Adipocyte (in vitro differentiated cells): Measurements from ENCODE around the gene RBFOX2.
A peak's percentile ranks its signal among the peaks of the same experiment; 100 is the strongest.
"Not testable (repeated sequence)": the region's sequence is repeated elsewhere in the genome, so short reads cannot be mapped to it uniquely, and the experiment has no call there.

Experiments used
- DNase-seq: peaks from one replicate; pipeline ENCODE4 v3.0.0-alpha.2; 2015; ENCODE audit warnings: low read depth
- H3K27me3 ChIP-seq: replicated peaks from 2 replicates; pipeline ENCODE4 v1.7.0; 2013; ENCODE audit warnings: mild to moderate bottlenecking, low read length, moderate library complexity; ENCODE audit not compliant: control insufficient read depth, insufficient read depth
- H3K36me3 ChIP-seq: 2 replicates; pipeline ENCODE4 v1.7.0; 2013; ENCODE audit warnings: low read length, mild to moderate bottlenecking, moderate library complexity; ENCODE audit not compliant: control insufficient read depth, insufficient read depth, severe bottlenecking
- H3K4me1 ChIP-seq: 2 replicates; pipeline ENCODE4 v1.7.0; 2013; ENCODE audit warnings: mild to moderate bottlenecking, low read length, moderate library complexity; ENCODE audit not compliant: control insufficient read depth, insufficient read depth
- H3K4me3 ChIP-seq: 2 replicates; pipeline ENCODE4 v1.7.0; 2013; ENCODE audit warnings: mild to moderate bottlenecking, low read length, moderate library complexity
- H3K9ac ChIP-seq: 2 replicates; pipeline ENCODE4 v1.7.0; 2013; ENCODE audit warnings: mild to moderate bottlenecking, low read length, moderate library complexity
- H3K9me3 ChIP-seq: 2 replicates; pipeline ENCODE4 v1.7.0; 2013; ENCODE audit warnings: mild to moderate bottlenecking, low read length, moderate library complexity; ENCODE audit not compliant: control insufficient read depth

The RBFOX2 gene

DNA sequence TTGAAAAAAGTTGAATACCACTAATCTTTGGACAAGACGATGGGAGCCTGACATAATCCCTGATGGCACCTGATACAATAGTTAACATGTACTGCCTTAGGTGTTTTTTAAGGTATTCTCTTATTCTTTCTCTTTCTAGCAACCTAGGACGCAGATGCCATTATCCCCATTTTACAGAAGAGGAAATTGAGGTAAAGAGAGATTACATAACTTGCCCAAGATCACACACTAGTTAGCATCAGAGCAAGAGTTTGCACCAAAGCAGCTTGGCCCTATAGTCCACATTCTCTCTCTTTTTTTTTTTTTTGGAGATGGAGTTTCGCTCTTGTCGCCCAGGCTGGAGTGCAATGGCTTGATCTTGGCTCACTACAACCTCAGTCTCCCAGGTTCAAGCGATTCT, 35.7 kb upstream of the RBFOX2 start:
- Histone ChIP-seq H3K9ac (no peak overlapping the region), H3K36me3 (no peaks in the 10 kb centered on the region), H3K4me3 (no peak overlapping the region), H3K4me1 (peaks cover 10% of the 10 kb centered on the region), H3K9me3 (no peaks in the 10 kb centered on the region), H3K27me3 (no peaks in the 10 kb centered on the region)
- DNase-seq, result no peak

DNA sequence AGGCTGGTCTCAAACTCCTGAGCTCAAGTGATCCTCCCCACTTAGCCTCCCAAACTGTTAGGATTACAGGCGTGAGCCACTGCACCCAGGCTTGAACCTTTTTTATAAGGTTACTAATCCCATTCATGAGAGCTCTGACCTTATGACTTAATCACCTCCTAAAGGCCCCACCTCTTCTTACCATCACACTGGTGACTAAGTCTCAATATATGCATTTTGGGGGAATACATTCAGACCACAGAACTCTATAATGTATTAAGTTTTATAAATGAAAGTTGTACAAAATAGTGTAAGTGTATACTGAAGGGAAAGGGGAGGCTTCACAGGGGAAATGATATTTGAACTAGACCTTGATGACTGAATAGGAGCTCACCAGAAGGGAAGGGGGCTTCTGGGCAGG, 28.4 kb upstream of the RBFOX2 start:
- no peak for DNase-seq

DNA sequence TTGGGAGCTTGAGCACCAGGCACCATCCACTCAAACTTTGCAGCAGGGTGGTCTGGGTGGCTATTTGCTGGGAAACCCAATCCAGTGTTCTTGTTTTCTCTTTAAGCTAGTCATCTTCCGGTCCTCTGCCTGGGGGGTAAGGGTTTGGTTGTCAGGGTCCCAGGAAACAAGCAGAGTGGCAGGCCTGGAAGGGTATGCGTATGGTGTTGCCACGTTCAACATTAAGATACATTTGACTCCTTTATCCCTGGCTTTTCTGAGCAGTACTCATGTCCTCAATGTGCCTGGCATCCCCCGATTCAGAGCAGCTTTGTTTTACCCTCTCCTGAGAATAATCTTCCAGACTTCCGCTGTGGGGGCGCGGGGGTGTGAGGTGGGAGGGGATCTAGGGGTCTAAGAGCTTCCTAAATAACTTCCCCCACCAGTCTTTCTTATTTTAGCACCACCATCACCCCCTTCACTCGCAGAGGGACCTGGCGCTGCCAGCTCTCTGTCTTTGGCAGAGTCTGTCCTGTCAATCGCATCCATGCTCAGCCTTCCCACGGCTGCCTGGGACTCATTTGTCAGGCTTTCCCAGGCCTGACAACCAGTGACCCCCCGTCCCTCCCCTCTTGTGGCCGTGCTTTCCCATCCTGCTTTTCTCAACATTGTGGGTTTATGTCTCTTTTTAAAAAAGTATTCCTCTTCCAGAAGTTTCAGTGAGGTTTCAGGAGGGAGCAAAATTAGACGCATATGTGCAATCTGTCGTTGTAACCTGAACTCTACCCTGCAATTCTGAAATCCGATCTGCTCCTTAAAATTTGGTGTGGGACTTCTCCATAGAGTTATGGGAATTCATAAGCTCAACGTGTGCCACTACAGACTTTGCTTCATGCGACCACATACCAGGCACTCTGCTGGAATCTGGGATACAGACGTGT, 27.0 kb upstream of the RBFOX2 start:
- peak overlapping the region; percentile 29 for H3K4me3 ChIP-seq
- no peaks in the 10 kb centered on the region for H3K27me3 ChIP-seq

More for the DNA sequence above, 28.4 kb upstream of the RBFOX2 start:
- Histone ChIP-seq H3K4me1 (peaks cover 22% of the 10 kb centered on the region), H3K27me3 (no peaks in the 10 kb centered on the region), H3K9ac (no peak overlapping the region), H3K4me3 (no peak overlapping the region), H3K9me3 (no peaks in the 10 kb centered on the region), H3K36me3 (no peaks in the 10 kb centered on the region)

DNA sequence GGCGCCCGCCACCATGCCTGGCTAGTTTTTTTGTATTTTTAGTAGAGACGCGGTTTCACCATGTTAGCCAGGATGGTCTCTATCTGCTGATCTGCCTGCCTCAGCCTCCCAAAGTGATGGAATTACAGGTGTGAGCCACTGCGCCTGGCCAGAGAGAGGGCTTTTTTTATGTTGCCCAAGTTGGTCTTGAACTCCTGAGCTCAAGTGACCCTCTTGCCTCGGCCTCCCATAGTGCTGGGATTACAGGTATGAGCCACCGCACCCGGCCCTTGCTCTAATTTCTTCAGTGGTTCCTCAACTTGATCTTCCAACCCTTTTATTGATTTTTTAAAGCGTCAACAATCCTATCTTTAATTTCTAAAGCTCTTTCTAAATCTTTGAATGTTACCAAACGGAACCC, 25.8 kb upstream of the RBFOX2 start:
- peaks cover 22% of the 10 kb centered on the region for H3K4me1 ChIP-seq
- H3K36me3 ChIP-seq, H3K9me3 ChIP-seq, H3K4me3 ChIP-seq, H3K27me3 ChIP-seq, DNase-seq, H3K9ac ChIP-seq: not testable (repeated sequence)

More for the DNA sequence above, 27.0 kb upstream of the RBFOX2 start:
- Histone ChIP-seq H3K4me1 (peaks cover 22% of the 10 kb centered on the region), H3K9me3 (no peaks in the 10 kb centered on the region), H3K9ac (peak overlapping the region; percentile 57), H3K36me3 (no peaks in the 10 kb centered on the region)
- peak; percentile 83 for DNase-seq

DNA sequence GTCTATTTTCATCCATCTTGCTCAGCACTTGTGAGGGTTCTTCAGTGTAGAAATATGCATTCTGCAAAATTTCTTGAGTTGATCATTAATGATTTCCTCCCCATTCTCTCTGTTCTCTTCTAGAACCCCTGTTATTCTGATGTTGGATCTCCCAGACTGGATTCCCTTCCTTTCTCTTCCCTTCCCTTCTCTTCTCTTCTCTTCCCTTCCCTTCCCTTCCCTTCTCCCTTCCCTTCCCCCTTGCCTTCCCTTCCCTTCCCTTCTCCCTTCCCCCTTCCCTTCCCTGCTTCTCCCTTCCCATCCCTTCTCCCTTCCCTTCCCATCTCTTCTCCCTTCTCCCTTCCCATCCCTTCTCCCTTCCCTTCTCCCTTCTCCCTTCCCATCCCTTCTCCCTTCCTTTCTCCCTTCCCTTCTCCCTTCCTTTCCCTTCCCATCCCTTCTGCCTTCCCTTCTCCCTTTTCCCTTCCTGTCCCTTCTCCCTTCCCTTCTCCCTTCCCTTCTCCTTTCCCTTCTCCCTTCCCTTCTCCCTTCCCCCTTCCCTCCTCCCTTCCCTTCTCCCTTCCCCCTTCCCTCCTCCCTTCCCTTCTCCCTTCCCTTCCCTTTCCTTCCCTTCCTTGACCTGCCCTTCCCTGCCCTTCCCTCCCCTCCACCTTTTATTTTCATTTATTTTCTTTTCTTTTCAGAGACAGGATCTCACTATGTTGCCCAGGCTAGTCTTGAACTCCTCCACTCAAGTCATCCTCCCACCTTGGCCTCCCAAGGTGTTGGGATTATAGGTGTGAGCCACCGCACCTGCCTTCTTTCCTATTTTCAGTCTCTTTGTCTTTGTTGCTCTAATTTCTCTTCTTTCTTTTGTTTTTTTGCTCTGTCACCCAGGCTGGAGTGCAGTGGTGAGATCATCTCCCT, 24.9 kb upstream of the RBFOX2 start:
- Histone ChIP-seq H3K27me3 (no peaks in the 10 kb centered on the region), H3K4me3 (no peak overlapping the region), H3K36me3 (no peaks in the 10 kb centered on the region), H3K9ac (no peak overlapping the region), H3K4me1 (peaks cover 22% of the 10 kb centered on the region), H3K9me3 (no peaks in the 10 kb centered on the region)
- DNase-seq, result no peak

DNA sequence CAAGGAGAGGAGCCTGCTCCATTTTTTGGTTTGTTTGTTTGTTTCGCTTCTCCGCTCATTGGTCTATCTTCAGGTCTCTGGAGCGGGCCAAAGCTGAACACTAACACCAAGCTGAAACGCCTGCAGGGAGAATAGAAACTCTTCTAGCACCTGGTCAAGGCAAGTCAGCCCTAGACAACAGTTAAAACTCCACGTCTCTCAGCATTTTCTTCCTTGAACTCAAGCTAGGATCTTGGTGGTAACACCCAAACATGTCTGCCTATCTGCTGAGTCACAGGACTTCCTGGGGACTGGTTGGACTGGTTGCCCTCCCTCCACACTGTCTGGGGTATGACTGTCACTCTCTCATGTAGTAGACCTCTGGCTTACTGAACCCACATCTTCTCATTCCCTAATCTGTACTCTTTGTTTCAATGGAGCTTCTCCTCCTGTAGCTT, 23.9 kb upstream of the RBFOX2 start:
- no peak for DNase-seq
- no peak overlapping the region for H3K9ac ChIP-seq
- H3K27me3 ChIP-seq, result no peaks in the 10 kb centered on the region
- H3K36me3 ChIP-seq, result no peaks in the 10 kb centered on the region
- peaks cover 22% of the 10 kb centered on the region for H3K4me1 ChIP-seq
- H3K9me3 ChIP-seq, result no peaks in the 10 kb centered on the region
- H3K4me3 ChIP-seq, result no peak overlapping the region

DNA sequence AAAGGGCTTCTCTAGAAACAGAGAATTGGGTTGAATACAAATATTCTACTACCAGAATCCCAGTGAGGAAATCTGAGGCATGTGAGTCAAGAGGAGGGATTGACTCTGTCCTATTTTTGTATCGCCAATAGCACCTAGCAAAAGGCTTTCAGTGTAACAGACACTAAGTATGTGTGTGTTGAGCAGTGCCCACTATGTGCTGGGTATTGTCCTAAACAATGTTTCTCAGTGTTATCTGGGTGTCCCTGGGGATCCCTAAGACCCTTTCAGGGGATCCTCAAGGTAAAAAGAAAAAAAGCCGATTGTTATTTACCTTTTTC, 21.0 kb upstream of the RBFOX2 start:
- Histone ChIP-seq H3K9me3 (no peaks in the 10 kb centered on the region), H3K4me3 (no peak overlapping the region), H3K27me3 (no peaks in the 10 kb centered on the region), H3K36me3 (no peaks in the 10 kb centered on the region), H3K4me1 (peaks cover 6% of the 10 kb centered on the region), H3K9ac (no peak overlapping the region)
- no peak for DNase-seq

DNA sequence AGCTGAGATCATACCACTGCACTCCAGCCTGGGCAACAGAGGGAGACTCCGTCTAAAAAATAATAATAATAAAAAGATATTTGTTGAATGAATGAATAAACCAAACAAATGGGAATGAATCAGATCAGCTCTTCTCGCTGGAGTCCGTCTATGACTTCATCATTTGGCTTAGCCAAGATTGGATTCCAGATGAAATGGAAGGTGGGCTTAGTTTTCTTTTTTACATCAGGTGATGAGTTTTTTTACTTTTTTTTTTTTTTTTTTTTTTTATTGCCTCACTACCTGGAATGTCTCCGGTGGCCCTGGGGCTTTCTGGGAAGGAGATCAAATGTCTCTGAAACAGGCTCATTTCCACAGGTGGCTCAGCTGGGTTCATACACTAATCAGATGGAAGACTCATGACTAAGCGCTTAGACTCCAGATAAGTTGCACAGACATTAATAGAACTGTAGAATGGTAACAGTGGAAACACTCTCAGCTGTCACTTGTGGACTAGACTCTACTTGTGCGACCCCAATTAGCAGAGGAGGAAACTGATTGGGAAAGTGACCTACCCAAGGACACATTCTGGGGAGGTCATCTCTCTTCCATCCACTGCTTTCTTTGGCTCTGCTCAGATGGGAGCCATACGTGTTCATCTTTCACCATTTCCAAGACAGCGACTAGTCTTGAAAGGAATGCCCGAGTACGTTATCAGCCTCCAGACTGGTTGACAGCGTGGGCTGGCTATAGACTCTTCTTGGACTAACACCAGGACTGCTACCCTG, 20.5 kb upstream of the RBFOX2 start:
- Histone ChIP-seq H3K4me1 (peaks cover 6% of the 10 kb centered on the region), H3K9me3 (no peaks in the 10 kb centered on the region), H3K4me3 (no peak overlapping the region), H3K27me3 (no peaks in the 10 kb centered on the region), H3K36me3 (no peaks in the 10 kb centered on the region), H3K9ac (no peak overlapping the region)
- no peak for DNase-seq

DNA sequence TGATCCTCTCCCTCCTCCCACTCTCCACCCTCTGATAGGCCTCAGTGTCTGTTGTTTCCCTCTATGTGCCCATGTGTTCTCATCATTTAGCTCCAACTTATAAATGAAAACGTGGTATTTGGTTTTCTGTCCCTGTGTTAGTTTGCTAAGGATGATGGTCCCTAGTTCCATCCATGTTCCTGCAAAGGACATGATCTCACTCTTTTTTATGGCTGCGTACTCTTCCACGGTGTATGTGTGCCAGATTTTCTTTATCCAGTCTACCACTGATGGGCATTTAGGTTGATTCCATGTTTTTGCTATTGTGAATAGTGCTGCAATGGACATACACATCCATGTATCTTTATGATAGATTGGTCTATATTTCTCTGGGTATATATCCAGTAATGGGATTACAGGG, 15.9 kb upstream of the RBFOX2 start:
- not testable (repeated sequence) for H3K4me3 ChIP-seq

DNA sequence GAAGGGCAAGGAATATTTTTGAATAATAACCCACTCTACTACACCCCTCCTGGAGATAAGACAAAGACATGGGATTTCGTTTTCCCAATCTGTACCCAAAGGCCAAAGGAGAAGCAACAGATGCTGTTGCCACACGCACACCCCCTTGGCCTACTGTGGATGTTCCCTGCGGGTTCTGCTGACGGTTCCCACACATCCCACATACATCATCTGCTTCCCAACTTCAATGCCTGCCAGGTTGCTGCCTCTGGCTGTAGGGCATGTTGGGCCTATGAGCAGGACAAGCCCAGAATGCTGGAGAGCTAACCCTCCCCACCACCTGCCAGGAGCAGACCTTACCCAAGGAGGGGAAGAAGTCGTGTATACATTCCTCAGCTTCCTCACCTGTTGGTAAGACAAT, 13.6 kb upstream of the RBFOX2 start:
- Histone ChIP-seq H3K27me3 (no peaks in the 10 kb centered on the region), H3K36me3 (no peaks in the 10 kb centered on the region), H3K4me3 (no peak overlapping the region), H3K9ac (no peak overlapping the region), H3K4me1 (no peaks in the 10 kb centered on the region), H3K9me3 (no peaks in the 10 kb centered on the region)
- no peak for DNase-seq

More for the DNA sequence above, 15.9 kb upstream of the RBFOX2 start:
- DNase-seq, H3K27me3 ChIP-seq, H3K9ac ChIP-seq, H3K4me1 ChIP-seq, H3K9me3 ChIP-seq, H3K36me3 ChIP-seq: not testable (repeated sequence)

DNA sequence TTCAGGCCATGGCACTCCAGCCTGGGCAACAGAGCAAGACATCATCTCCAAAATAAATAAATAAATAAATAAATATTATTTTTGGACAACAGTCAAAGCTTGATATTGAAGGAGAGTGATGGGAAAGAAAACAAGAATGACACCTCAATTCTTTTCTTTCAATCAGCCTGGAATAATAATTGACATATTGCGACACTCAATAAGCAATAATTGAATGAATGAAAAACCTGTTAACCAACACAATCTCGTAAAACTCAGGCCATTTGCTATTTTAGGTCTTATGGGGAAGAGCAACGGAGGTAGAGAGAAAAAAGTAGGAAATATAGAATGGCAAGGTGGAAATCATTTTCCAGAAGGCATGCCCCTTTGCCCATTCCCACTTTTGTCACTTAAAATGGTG, 10.5 kb upstream of the RBFOX2 start:
- Histone ChIP-seq H3K4me3 (no peak overlapping the region), H3K27me3 (no peaks in the 10 kb centered on the region), H3K9ac (no peak overlapping the region), H3K4me1 (no peaks in the 10 kb centered on the region), H3K9me3 (no peaks in the 10 kb centered on the region), H3K36me3 (no peaks in the 10 kb centered on the region)
- DNase-seq, result no peak
